Sigmoid colon (tissue), 7 donors: Measurements from ENCODE around the gene DNPEP. TPM values are rescaled to one million over a fixed set of nuclear protein-coding genes. Genes with fewer than 3 reads are reported as not detected.

ENCODE experiments used
- DNase-seq: peaks from one replicate; pipeline ENCODE4 v3.0.0-alpha.2; 2019
- H3K27ac ChIP-seq, 4 donors: fragments of 200-600 bp; sonication (generic); one replicate each; pipeline ENCODE4 v1.5.1; 2016 to 2019; ENCODE audit warnings: mild to moderate bottlenecking in 1 of 4
- H3K27me3 ChIP-seq, 3 donors: fragments of 200-600 bp; sonication (generic); one replicate each; pipeline ENCODE4 v1.5.1; 2019; ENCODE audit warnings: mild to moderate bottlenecking in 1 of 3
- H3K36me3 ChIP-seq, 4 donors: fragments of 200-600 bp; sonication (generic); one replicate each; pipeline ENCODE4 v1.5.1; 2016 to 2019
- H3K4me1 ChIP-seq, 4 donors: fragments of 200-600 bp; sonication (generic); one replicate each; pipeline ENCODE4 v1.5.1; 2017 to 2019
- H3K4me3 ChIP-seq, 4 donors: fragments of 200-600 bp; sonication (generic); one replicate each; pipeline ENCODE4 v1.5.1; 2017 to 2019; ENCODE audit warnings: mild to moderate bottlenecking in 2 of 4, moderate library complexity in 1 of 4
- H3K9me3 ChIP-seq, 4 donors: fragments of 200-600 bp in 3 of 4; sonication (generic) in 3 of 4; one replicate each; pipeline versions ENCODE4 v1.5.1 to v1.6.1; 2013 to 2019
- EP300 ChIP-seq, 4 donors: sonication (generic); formaldehyde crosslinking; IDR thresholded peaks; one replicate each; pipeline ENCODE4 v1.6.1; 2017; ENCODE audit warnings: antibody characterized with exemption in 4 of 4
- POLR2A ChIP-seq, 2 donors: fragments of 450-650 bp; IDR thresholded peaks; one replicate each; pipeline ENCODE4 v1.6.1; 2016; ENCODE audit warnings: antibody characterized with exemption in 2 of 2, mild to moderate bottlenecking in 2 of 2, moderate library complexity in 2 of 2
- POLR2AphosphoS5 ChIP-seq, 4 donors: sonication (generic); formaldehyde crosslinking; IDR thresholded peaks; one replicate each; pipeline ENCODE4 v1.6.1; 2017; ENCODE audit warnings: antibody characterized with exemption in 4 of 4
- WGBS, 2 donors: extraction: QIAGEN DNeasy Blood & Tissue Kit; methylation state at CpG; one replicate each; pipeline ENCODE4 v1.1.7; 2013; 5-methylcytosine and 5-hydroxymethylcytosine counted together
- intact Hi-C: fragments of 100-400 bp; cut with DNase I; formaldehyde crosslinking; loops from one replicate; pipeline ENCODE4 v1.15.1; 2023
- polyA plus RNA-seq, 3 donors: library from polyadenylated mRNA; stranded (reverse); fragments of 200-250 nt; gene quantifications; one replicate each; pipeline ENCODE4 v1.2.3, GENCODE V29; 2013
- total RNA-seq, 4 donors: library from RNA; depleted of rRNA; stranded (reverse); fragments of >200 nt; gene quantifications; one replicate each; pipeline ENCODE4 v1.1.0, GENCODE V29; 2016
- TF ChIP-seq, protein P1 (sequence below), 4 experiments: fragments of 450-650 bp in 3 of 4; fragments of 200-600 bp in 1 of 4; IDR thresholded peaks; one replicate each; pipeline ENCODE4 v1.5.1; 2016 to 2019; ENCODE audit warnings: antibody characterized with exemption in 4 of 4, mild to moderate bottlenecking in 3 of 4, moderate library complexity in 2 of 4
- donor health status: healthy with polysubstance abuse.
- donor health status: Bipolar disorder and iron deficiency.
- donor health status: healthy.

Gene DNPEP
- total and polyA plus RNA-seq, 7 donors = 43.2 to 137 (median 62.8) TPM

DNA sequence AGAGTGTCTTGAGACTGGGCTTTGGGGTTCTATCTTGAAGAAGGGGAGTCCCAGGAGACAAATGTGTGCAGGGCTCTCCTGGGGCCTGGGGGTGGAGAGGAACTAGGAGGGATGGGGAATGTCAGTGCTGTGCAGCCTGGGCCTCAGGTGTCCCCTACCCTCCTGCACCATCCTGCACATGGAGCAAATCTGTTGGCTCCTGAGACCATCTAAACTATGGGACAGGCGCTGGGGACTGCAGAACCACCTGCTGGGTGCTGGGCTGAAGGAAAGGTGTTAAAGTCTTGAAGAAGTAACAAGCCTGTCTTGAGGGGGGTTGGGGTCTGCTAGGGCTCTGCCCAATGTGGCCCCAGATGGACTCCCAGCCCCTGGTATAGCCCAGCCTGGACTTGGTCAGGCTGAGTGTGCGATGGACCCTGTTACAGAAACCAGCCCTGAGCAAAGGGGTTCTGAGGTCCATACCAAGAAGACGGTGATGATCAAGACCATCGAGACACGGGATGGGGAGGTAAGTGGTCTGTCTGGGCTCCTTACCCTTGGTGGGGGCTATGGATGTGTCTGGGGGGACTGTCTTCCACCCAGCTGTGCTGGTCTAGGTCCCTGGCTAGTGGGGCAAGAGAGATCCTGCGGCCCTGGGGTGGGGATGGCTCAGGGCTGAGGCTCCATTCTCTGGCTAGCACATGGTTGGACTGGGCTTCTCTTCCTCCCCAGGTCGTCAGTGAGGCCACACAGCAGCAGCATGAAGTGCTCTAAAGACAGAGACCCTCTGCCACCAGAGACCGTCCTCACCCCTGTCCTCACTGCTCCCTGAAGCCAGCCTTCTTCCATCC is 37.7 kb upstream of the DNPEP start:
- WGBS, 2 donors = 80 to 83% methylated on average over 8 of the region's 8 CpGs
- H3K27ac ChIP-seq = peak overlapping the region; percentile 94 to 99 (median 98)
- intact Hi-C loops = no loop called here
- H3K4me3 ChIP-seq = peak overlapping the region in 3 of 4 donors; percentile 60 to 90 (median 76)
- H3K4me1 ChIP-seq = peaks cover 0 to 38% (median 12%) of the 10 kb centered on the region in 4 donors
- TF ChIP-seq POLR2AphosphoS5 (IDR thresholded peaks at IDR 0.05) (peak; percentile 49 to 81 (median 66)), POLR2A (IDR thresholded peaks at IDR 0.05) (peak in 1 of 2 donors; percentile 6), EP300 (IDR thresholded peaks at IDR 0.05) (no peak)
- no peaks in the 10 kb centered on the region for H3K27me3 ChIP-seq
- H3K9me3 ChIP-seq = no peaks in the 10 kb centered on the region
- DNase-seq = peak; percentile 67
- peaks cover 33 to 62% (median 54%) of the 10 kb centered on the region in 4 donors for H3K36me3 ChIP-seq

DNA sequence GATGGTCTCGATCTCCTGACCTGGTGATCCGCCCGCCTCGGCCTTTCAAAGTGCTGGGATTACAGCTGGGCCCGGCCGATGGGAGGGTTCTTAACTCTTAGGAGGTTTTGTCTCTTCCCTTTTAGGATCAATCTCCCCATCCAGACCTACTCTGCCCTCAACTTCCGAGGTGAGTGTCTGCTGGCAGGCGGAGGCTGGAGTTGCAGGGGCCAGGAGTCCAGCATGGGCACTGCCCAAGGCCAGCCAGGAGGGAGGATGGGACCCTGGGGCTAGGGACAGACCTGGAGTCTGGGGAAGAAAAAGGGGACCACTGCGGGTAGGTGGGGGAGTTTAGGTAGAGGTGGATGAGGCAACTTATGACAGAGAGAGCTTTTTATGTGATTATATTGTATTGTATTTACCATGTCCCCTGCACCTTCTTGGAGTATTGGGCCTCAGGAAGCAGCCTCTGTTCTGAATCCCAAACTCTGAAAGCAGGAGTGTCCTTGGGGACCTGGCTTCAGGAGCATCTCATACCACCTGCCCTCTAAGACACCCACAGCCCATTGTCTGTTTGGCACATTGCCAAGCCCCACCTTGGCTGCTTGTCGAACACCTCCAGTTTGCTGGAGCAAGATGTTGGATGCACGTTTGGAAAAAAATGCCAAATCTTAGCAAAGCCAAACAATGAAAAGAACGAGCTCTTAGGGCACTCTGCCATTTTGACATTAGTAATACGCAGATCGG is 36.1 kb upstream of the DNPEP start:
- intact Hi-C loops = no loop called here
- DNase-seq = peak; percentile 81
- 78 to 80% methylated on average over 14 of the region's 14 CpGs for WGBS, 2 donors

DNA sequence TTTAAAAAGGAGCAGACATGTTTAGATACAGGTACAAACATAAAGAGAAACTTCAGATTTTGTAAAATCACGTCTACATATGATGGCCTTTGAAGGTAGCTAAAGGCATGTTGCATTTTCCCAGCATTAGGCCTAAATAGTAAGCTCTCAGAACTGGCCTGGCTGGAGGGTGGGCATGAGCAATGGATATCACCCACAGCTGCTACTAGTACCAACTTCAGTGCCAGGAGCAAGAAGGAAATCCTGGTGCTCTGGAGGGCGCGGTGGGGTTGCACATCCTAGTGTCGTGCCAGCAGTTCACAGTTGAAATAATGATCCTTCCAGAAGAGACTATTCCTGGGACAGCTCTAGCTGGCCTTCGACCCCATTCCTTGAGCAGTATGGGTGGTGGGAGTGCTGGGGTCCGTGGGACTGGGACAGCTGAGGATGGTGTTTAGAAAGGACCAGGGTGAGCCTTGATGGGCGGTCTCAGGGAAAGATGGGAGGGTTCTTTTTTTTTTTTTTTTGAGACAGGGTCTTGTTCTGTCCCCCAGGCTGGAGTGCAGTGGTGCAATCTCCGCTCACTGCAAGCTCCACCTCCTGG is 35.3 kb upstream of the DNPEP start:
- peak overlapping the region; percentile 60 to 93 (median 83) for H3K4me3 ChIP-seq
- WGBS, 2 donors = 85 to 88% methylated on average over 8 of the region's 8 CpGs

More for the DNA sequence above, 36.1 kb upstream of the DNPEP start:
- H3K4me3 ChIP-seq = peak overlapping the region; percentile 60 to 93 (median 83)
- H3K36me3 ChIP-seq = peaks cover 47 to 76% (median 65%) of the 10 kb centered on the region in 4 donors
- H3K27me3 ChIP-seq = peaks cover 0 to 2% (median 0%) of the 10 kb centered on the region in 3 donors
- H3K9me3 ChIP-seq = no peaks in the 10 kb centered on the region
- TF ChIP-seq, protein P1, sequence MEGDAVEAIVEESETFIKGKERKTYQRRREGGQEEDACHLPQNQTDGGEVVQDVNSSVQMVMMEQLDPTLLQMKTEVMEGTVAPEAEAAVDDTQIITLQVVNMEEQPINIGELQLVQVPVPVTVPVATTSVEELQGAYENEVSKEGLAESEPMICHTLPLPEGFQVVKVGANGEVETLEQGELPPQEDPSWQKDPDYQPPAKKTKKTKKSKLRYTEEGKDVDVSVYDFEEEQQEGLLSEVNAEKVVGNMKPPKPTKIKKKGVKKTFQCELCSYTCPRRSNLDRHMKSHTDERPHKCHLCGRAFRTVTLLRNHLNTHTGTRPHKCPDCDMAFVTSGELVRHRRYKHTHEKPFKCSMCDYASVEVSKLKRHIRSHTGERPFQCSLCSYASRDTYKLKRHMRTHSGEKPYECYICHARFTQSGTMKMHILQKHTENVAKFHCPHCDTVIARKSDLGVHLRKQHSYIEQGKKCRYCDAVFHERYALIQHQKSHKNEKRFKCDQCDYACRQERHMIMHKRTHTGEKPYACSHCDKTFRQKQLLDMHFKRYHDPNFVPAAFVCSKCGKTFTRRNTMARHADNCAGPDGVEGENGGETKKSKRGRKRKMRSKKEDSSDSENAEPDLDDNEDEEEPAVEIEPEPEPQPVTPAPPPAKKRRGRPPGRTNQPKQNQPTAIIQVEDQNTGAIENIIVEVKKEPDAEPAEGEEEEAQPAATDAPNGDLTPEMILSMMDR (IDR thresholded peaks at IDR 0.05) = no peak
- TF ChIP-seq POLR2AphosphoS5 (IDR thresholded peaks at IDR 0.05) (peak; percentile 57 to 86 (median 71)), POLR2A (IDR thresholded peaks at IDR 0.05) (no peak), EP300 (IDR thresholded peaks at IDR 0.05) (peak in 1 of 4 donors; percentile 8)
- H3K27ac ChIP-seq = peak overlapping the region; percentile 94 to 99 (median 98)
- peaks cover 0 to 34% (median 10%) of the 10 kb centered on the region in 4 donors for H3K4me1 ChIP-seq

DNA sequence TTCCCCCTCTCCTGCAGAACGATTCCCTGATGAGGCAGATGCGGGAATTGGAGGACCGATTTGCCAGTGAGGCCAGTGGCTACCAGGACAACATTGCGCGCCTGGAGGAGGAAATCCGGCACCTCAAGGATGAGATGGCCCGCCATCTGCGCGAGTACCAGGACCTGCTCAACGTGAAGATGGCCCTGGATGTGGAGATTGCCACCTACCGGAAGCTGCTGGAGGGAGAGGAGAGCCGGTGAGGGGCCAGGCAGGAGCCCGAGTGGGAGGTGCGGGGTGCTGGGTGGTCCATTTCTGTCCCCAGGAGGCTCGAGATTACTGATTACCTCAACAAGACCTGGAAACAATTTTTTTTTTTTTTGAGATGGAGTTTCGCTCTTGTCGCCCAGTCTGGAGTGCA is 33.6 kb upstream of the DNPEP start:
- Histone ChIP-seq H3K27me3 (peaks cover 0 to 11% (median 0%) of the 10 kb centered on the region in 3 donors), H3K4me3 (peak overlapping the region; percentile 60 to 93 (median 83)), H3K9me3 (no peaks in the 10 kb centered on the region), H3K27ac (peak overlapping the region; percentile 94 to 99 (median 98)), H3K4me1 (peaks cover 0 to 53% (median 26%) of the 10 kb centered on the region in 4 donors), H3K36me3 (peaks cover 40 to 78% (median 63%) of the 10 kb centered on the region in 4 donors)
- no peak for DNase-seq
- intact Hi-C loops = no loop called here
- 87 to 90% methylated on average over 17 of the region's 17 CpGs for WGBS, 2 donors
- TF ChIP-seq POLR2AphosphoS5 (IDR thresholded peaks at IDR 0.05) (peak; percentile 12 to 78 (median 58)), EP300 (IDR thresholded peaks at IDR 0.05) (no peak)
- TF ChIP-seq, protein P1 (IDR thresholded peaks at IDR 0.05) = peak in 1 of 4 experiments; percentile 10

More for the DNA sequence above, 35.3 kb upstream of the DNPEP start:
- TF ChIP-seq POLR2A (IDR thresholded peaks at IDR 0.05) = no peak
- peak; percentile 23 to 80 (median 46) for TF ChIP-seq POLR2AphosphoS5 (IDR thresholded peaks at IDR 0.05)
- Histone ChIP-seq H3K27me3 (peaks cover 0 to 10% (median 0%) of the 10 kb centered on the region in 3 donors), H3K36me3 (peaks cover 47 to 80% (median 65%) of the 10 kb centered on the region in 4 donors), H3K27ac (peak overlapping the region; percentile 94 to 99 (median 98)), H3K4me1 (peaks cover 0 to 36% (median 10%) of the 10 kb centered on the region in 4 donors), H3K9me3 (no peaks in the 10 kb centered on the region)
- DNase-seq = no peak
- intact Hi-C loops = no loop called here

DNA sequence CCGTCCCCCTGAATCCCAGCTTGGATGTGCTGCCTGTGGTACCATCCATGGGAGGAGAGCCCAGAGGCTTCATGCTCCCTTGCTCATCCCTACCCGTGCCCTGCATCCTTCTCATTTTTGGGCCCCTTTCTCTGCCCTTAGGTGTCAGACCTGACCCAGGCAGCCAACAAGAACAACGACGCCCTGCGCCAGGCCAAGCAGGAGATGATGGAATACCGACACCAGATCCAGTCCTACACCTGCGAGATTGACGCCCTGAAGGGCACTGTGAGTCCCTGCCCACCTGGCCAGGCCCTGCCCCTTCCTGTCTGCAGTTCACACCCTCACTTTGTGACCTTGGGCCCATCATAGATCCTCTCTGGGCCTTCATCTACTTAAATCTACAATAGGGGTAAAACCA is 33.0 kb upstream of the DNPEP start:
- 78 to 88% methylated on average over 8 of the region's 8 CpGs for WGBS, 2 donors
- Histone ChIP-seq H3K27ac (peak overlapping the region; percentile 94 to 99 (median 98)), H3K4me1 (peaks cover 0 to 54% (median 31%) of the 10 kb centered on the region in 4 donors), H3K36me3 (peaks cover 34 to 72% (median 57%) of the 10 kb centered on the region in 4 donors), H3K27me3 (peaks cover 0 to 11% (median 0%) of the 10 kb centered on the region in 3 donors), H3K9me3 (no peaks in the 10 kb centered on the region), H3K4me3 (peak overlapping the region; percentile 60 to 93 (median 83))
- no peak for DNase-seq
- TF ChIP-seq POLR2AphosphoS5 (IDR thresholded peaks at IDR 0.05) (peak in 3 of 4 donors; percentile 50 to 60 (median 55)), POLR2A (IDR thresholded peaks at IDR 0.05) (no peak)
- TF ChIP-seq, protein P1 (IDR thresholded peaks at IDR 0.05) = no peak
- intact Hi-C loops = no loop called here
